Neural cell (in vitro differentiated cells): ENCODE results near the gene MYF6.

Source experiments
- CTCF ChIP-seq: fragments of 450-650 bp; IDR thresholded peaks from 2 replicates; pipeline ENCODE4 v1.5.1; 2014; ENCODE audit warnings: antibody characterized with exemption, mild to moderate bottlenecking, moderate library complexity; ENCODE audit not compliant: poor library complexity, severe bottlenecking
- POLR2AphosphoS5 ChIP-seq: IDR thresholded peaks from 2 replicates; pipeline ENCODE4 v1.6.1; 2012
- RAD21 ChIP-seq: fragments of 450-650 bp; conservative IDR thresholded peaks from 2 replicates; pipeline ENCODE4 v1.6.1; 2014; ENCODE audit warnings: antibody characterized with exemption, mild to moderate bottlenecking, moderate library complexity

- TF ChIP-seq RAD21 (no peak), POLR2AphosphoS5 (no peak), CTCF (no peak)
Measured at GRCh38 chr12:80690090-80690489, 17.3 kb upstream of the MYF6 start.
